LNCAP (cell line): ENCODE measurements around the gene MAGEB10.

Experiments used
- TF ChIP-seq, protein P1 (sequence below): fragments of 450-650 bp; IDR thresholded peaks from 2 replicates; pipeline ENCODE4 v1.5.1; 2017; ENCODE audit warnings: mild to moderate bottlenecking

Gene MAGEB10

DNA sequence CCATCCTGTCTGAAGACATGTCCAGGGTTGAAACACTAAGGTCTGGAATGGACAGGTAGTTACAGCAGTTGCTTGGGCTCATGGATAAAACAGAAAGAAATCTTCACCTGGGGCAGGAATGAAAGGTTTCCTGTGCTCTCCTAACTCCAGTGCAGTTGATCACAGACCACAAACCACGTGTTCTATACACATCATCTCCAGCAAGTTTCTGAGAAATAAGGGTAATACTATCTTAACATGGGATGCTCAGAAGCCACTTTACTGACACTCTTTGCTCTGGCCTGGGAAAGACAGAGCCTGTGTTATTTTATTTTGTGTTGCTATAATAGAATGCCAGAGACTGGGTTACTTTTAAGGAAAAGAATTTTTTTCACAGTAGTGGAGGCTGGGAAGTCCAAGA, 16.0 kb downstream of the MAGEB10 start:
- TF ChIP-seq, protein P1, sequence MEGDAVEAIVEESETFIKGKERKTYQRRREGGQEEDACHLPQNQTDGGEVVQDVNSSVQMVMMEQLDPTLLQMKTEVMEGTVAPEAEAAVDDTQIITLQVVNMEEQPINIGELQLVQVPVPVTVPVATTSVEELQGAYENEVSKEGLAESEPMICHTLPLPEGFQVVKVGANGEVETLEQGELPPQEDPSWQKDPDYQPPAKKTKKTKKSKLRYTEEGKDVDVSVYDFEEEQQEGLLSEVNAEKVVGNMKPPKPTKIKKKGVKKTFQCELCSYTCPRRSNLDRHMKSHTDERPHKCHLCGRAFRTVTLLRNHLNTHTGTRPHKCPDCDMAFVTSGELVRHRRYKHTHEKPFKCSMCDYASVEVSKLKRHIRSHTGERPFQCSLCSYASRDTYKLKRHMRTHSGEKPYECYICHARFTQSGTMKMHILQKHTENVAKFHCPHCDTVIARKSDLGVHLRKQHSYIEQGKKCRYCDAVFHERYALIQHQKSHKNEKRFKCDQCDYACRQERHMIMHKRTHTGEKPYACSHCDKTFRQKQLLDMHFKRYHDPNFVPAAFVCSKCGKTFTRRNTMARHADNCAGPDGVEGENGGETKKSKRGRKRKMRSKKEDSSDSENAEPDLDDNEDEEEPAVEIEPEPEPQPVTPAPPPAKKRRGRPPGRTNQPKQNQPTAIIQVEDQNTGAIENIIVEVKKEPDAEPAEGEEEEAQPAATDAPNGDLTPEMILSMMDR = no peak

DNA sequence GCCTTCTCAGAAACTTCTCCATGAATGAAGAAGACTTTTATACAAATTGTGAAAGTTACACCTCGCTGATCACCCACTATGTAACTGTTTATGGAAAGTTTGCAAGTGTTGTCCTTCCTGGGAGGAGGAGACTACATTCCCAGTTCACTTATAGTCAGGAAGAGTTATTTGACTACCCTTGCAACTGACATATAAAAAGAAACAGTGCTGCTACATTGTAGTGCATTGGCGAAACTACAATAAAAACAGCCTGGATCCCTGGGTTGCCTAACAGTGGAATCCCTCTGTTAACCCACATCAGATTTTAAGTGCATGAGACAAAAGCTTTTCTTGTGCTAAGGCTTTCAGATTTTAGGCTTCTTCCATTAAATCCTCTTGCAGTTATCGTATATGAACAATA, 30.4 kb downstream of the MAGEB10 start:
- TF ChIP-seq, protein P1 = no peak

DNA sequence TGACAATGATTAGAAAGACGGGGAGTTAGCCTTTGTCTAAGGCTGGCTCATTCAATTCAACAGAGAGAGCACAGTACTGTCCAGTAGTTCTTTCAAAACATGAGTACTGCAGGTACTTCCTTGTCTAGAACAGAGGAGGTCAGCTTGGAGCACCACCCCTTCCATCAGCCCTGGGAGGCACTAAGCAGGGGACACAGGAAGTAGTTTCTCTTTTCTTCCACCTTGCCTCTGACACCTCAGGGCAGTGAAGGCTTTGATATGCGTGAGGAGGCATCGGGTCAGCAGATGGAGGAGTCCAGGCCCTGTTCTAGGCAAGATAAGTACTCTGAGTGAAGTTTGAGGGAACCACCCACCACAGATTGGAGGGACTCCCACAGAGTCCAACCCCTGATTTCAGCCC, 33.1 kb downstream of the MAGEB10 start:
- TF ChIP-seq, protein P1 = no peak

DNA sequence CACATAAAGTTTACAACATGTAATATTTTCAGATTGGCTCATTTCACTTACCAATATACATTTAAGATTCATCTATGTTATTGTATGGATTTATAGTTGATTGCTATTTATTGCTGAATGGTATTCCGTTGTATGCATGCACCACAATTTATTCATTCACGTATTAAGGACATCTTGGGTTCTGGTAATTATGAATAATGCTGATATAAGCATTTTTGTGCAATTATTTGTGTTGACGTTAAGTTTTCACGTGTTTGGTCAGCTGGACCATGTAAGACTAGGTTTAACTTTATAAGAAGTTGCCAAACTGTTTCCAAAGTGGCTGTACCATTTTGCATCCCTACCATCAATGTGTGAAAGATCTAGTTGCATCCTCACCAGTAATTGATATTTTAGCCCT, 35.1 kb downstream of the MAGEB10 start:
- TF ChIP-seq, protein P1 = no peak

GRCh38 chrX:27860337-27860736, 52.5 kb downstream of the MAGEB10 start:
- TF ChIP-seq, protein P1 = no peak

DNA sequence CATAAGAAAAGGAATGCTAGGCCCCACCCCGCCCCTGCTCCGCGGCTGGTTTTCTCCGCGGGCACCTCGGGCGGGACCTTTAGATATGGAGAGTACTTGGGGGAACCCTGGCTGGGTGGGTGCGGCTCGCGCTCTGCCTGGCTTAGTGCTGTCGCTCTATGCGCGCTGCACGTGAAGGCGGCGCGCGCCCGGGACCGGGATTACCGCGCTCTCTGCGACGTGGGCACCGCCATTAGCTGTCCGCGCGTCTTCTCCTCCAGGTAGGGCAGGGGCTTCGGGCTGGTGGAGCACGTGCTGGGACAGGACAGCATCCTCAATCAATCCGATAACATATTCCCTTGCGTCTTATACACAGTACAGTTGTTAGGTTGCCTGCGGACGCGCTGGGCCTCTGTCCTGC, 56.0 kb downstream of the MAGEB10 start:
- TF ChIP-seq, protein P1 = no peak
